GM12874 (cell line): ENCODE results near the gene EGLN3.

Experiments used
- CTCF ChIP-seq: IDR thresholded peaks from 2 replicates; pipeline ENCODE4 v1.5.1; 2011; ENCODE audit warnings: low read depth, mild to moderate bottlenecking, control low read depth, low read length, moderate library complexity; ENCODE audit not compliant: insufficient read depth

Gene EGLN3

GRCh38 chr14:33958605-33959226 is 7.8 kb upstream of the EGLN3 start:
- no peak for TF ChIP-seq CTCF

DNA sequence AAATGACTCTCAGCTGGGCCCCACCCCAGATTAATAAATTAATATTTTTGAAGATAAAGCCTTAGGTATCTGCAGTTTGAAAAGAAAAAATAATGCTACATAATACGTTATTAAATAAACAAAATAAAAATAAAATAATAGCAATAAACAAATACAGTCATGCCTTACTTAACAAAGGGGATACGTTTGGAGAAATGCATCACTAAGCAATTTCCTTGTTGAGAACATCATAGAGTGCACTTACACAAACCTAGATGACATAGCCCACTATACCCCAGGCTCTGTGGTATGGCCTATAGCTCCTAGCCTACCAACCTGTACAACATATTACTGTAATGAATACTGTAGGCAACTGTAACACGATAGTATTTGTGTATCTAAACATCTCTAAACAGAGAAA is 7.1 kb upstream of the EGLN3 start:
- no peak for TF ChIP-seq CTCF

- TF ChIP-seq CTCF = no peak
These were observed 6.4 kb upstream of the EGLN3 start for GRCh38 chr14:33957299-33957698.

- no peak for TF ChIP-seq CTCF
These were observed 5.8 kb upstream of the EGLN3 start for GRCh38 chr14:33956640-33957039.

- TF ChIP-seq CTCF = no peak
These were observed 3.2 kb upstream of the EGLN3 start for GRCh38 chr14:33954016-33954598.

GRCh38 chr14:33952541-33952940 is 1.7 kb upstream of the EGLN3 start:
- no peak for TF ChIP-seq CTCF

DNA sequence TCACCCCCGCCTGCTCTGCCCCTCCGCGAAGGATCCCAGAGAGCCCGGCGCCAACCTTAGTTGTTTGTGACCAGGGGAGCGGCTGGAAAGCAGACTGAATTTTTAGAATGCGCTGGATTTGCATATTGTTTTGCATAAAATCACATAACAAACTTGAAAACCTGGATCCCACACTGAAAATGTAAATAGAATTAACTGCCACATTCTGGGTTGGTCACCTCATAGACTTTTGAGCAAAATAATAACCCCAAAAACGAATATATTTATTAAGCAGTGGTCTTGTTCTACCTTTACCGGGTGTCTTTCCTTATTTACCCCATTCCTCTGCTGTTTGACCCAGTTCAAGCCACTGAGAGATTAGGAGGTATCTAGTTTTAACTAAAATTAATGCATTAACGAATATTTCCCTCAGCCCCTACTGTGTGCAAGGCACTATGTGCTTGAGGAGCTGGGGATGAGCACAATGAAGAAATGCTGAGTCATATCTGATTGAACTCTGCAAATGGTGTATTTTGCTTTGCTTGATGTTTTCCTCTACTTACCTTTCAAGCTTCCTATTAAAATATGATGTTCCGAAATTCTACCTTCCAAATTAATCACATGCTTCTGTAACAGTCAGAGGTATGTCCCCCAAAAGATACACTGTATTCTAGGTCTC is 438 bp upstream of the EGLN3 start:
- no peak for TF ChIP-seq CTCF
